ENCODE measurements around the gene REXO5. TPM values are rescaled to one million over a fixed set of nuclear protein-coding genes. Genes with fewer than 3 reads are reported as not detected.

REXO5 gene
- total RNA-seq, 2 donors from 2014 or later: 0.98 to 5.2 TPM

- Histone ChIP-seq H3K36me3 (no peaks in the 10 kb centered on the region), H3K27ac (no peak overlapping the region), H3K4me1 (no peaks in the 10 kb centered on the region), H3K4me3 (no peak overlapping the region), H3K27me3 (no peaks in the 10 kb centered on the region), H3K9me3 (no peaks in the 10 kb centered on the region)
- TF ChIP-seq CTCF (IDR thresholded peaks at IDR 0.05): no peak
- no peak for DNase-seq (ENCODE audit: low spot score)
Measured at GRCh38 chr16:20768818-20769217, 37.5 kb upstream of the REXO5 start.

- Histone ChIP-seq H3K4me3 (no peak overlapping the region), H3K27me3 (no peaks in the 10 kb centered on the region), H3K27ac (no peak overlapping the region), H3K4me1 (no peaks in the 10 kb centered on the region), H3K36me3 (no peaks in the 10 kb centered on the region), H3K9me3 (no peaks in the 10 kb centered on the region)
- DNase-seq (ENCODE audit: low spot score): no peak
- no peak for TF ChIP-seq CTCF (IDR thresholded peaks at IDR 0.05)
Measured at GRCh38 chr16:20773679-20774078, 32.6 kb upstream of the REXO5 start.

GRCh38 chr16:20774703-20775362 is 31.5 kb upstream of the REXO5 start:
- TF ChIP-seq CTCF (IDR thresholded peaks at IDR 0.05): peak in 1 of 2 donors; percentile 45
- no peak overlapping the region for H3K4me3 ChIP-seq

GRCh38 chr16:20781697-20782096 is 24.6 kb upstream of the REXO5 start:
- H3K27me3 ChIP-seq: no peaks in the 10 kb centered on the region
- no peaks in the 10 kb centered on the region for H3K9me3 ChIP-seq
- no peak overlapping the region for H3K4me3 ChIP-seq
- no peak overlapping the region for H3K27ac ChIP-seq
- no peaks in the 10 kb centered on the region for H3K4me1 ChIP-seq
- no peak for DNase-seq (ENCODE audit: low spot score)
- no peak for TF ChIP-seq CTCF (IDR thresholded peaks at IDR 0.05)
- H3K36me3 ChIP-seq: no peaks in the 10 kb centered on the region

More at GRCh38 chr16:20774703-20775362, 31.5 kb upstream of the REXO5 start:
- Histone ChIP-seq H3K9me3 (no peaks in the 10 kb centered on the region), H3K4me1 (no peaks in the 10 kb centered on the region), H3K27ac (no peak overlapping the region), H3K36me3 (no peaks in the 10 kb centered on the region), H3K27me3 (no peaks in the 10 kb centered on the region)
- no peak for DNase-seq (ENCODE audit: low spot score)

- no peak for TF ChIP-seq CTCF (IDR thresholded peaks at IDR 0.05)
- Histone ChIP-seq H3K36me3 (no peaks in the 10 kb centered on the region), H3K4me3 (no peak overlapping the region), H3K9me3 (no peaks in the 10 kb centered on the region), H3K4me1 (no peaks in the 10 kb centered on the region), H3K27me3 (no peaks in the 10 kb centered on the region), H3K27ac (no peak overlapping the region)
- DNase-seq (ENCODE audit: low spot score): no peak
Measured at GRCh38 chr16:20782470-20782869, 23.9 kb upstream of the REXO5 start.

GRCh38 chr16:20784204-20784603 is 22.1 kb upstream of the REXO5 start:
- Histone ChIP-seq H3K27ac (no peak overlapping the region), H3K9me3 (no peaks in the 10 kb centered on the region), H3K4me1 (no peaks in the 10 kb centered on the region), H3K4me3 (no peak overlapping the region), H3K27me3 (no peaks in the 10 kb centered on the region), H3K36me3 (no peaks in the 10 kb centered on the region)
- no peak for TF ChIP-seq CTCF (IDR thresholded peaks at IDR 0.05)
- no peak for DNase-seq (ENCODE audit: low spot score)

Measured in right atrium auricular region (tissue), 2 donors.